ENCODE measurements around the gene JADE2.

JADE2 gene

GRCh38 chr5:134614450-134615085, 89.1 kb downstream of the JADE2 start:
- no peak overlapping the region for H3K4me3 ChIP-seq (ENCODE audit: low read depth, low read length)
- DNase-seq (ENCODE audit: low read depth), result no peak
- no peak for TF ChIP-seq MYC (IDR thresholded peaks at IDR 0.05; ENCODE audit: low read depth, low read length)
- no peak for TF ChIP-seq MAX (IDR thresholded peaks at IDR 0.05; ENCODE audit: low read depth, low read length)
- TF ChIP-seq POLR2A (IDR thresholded peaks at IDR 0.05; ENCODE audit: extremely low read depth, insufficient read length), result no peak
- no peak for TF ChIP-seq CTCF (IDR thresholded peaks at IDR 0.05; ENCODE audit: low read depth, low read length)

- no peak for DNase-seq (ENCODE audit: low read depth)
- TF ChIP-seq MYC (IDR thresholded peaks at IDR 0.05; ENCODE audit: low read depth, low read length) (no peak), MAX (IDR thresholded peaks at IDR 0.05; ENCODE audit: low read depth, low read length) (no peak), CTCF (IDR thresholded peaks at IDR 0.05; ENCODE audit: low read depth, low read length) (no peak), POLR2A (IDR thresholded peaks at IDR 0.05; ENCODE audit: extremely low read depth, insufficient read length) (no peak)
- no peak overlapping the region for H3K4me3 ChIP-seq (ENCODE audit: low read depth, low read length)
Observed at GRCh38 chr5:134620634-134621033, 95.2 kb downstream of the JADE2 start.

- no peak for DNase-seq (ENCODE audit: low read depth)
- no peak for TF ChIP-seq CTCF (IDR thresholded peaks at IDR 0.05; ENCODE audit: low read depth, low read length)
- TF ChIP-seq POLR2A (IDR thresholded peaks at IDR 0.05; ENCODE audit: extremely low read depth, insufficient read length), result no peak
- TF ChIP-seq MYC (IDR thresholded peaks at IDR 0.05; ENCODE audit: low read depth, low read length), result no peak
- TF ChIP-seq MAX (IDR thresholded peaks at IDR 0.05; ENCODE audit: low read depth, low read length), result no peak
- no peak overlapping the region for H3K4me3 ChIP-seq (ENCODE audit: low read depth, low read length)
Observed at GRCh38 chr5:134625559-134625958, 100.1 kb downstream of the JADE2 start.

GRCh38 chr5:134626369-134627014, 101.0 kb downstream of the JADE2 start:
- peak; percentile 8 for DNase-seq (ENCODE audit: low read depth)
- TF ChIP-seq MAX (IDR thresholded peaks at IDR 0.05; ENCODE audit: low read depth, low read length) (no peak), POLR2A (IDR thresholded peaks at IDR 0.05; ENCODE audit: extremely low read depth, insufficient read length) (no peak), MYC (IDR thresholded peaks at IDR 0.05; ENCODE audit: low read depth, low read length) (no peak), CTCF (IDR thresholded peaks at IDR 0.05; ENCODE audit: low read depth, low read length) (no peak)
- no peak overlapping the region for H3K4me3 ChIP-seq (ENCODE audit: low read depth, low read length)

Data from NB4 (cell line).